HG03469 (cell line): ENCODE results near the gene UQCRC1.

Experiments
- ATAC-seq: cut with Tn5 transposase; IDR thresholded peaks from one replicate; pipeline ENCODE4 v1.9.1; 2021; ENCODE audit warnings: mild to moderate bottlenecking, moderate library complexity, moderate number of reproducible peaks; ENCODE audit not compliant: unreplicated experiment

Gene UQCRC1

GRCh38 chr3:48575366-48575765 is 34.1 kb downstream of the UQCRC1 start:
- ATAC-seq: no peak

GRCh38 chr3:48573973-48574585 is 35.4 kb downstream of the UQCRC1 start:
- ATAC-seq: no peak

GRCh38 chr3:48572517-48572916 is 36.9 kb downstream of the UQCRC1 start:
- ATAC-seq: no peak

GRCh38 chr3:48571938-48572337 is 37.5 kb downstream of the UQCRC1 start:
- no peak for ATAC-seq

- ATAC-seq: no peak
Observed at GRCh38 chr3:48569808-48570450, 39.5 kb downstream of the UQCRC1 start.

GRCh38 chr3:48569400-48569799 is 40.0 kb downstream of the UQCRC1 start:
- ATAC-seq: no peak

GRCh38 chr3:48568476-48568875 is 41.0 kb downstream of the UQCRC1 start:
- ATAC-seq: no peak

GRCh38 chr3:48567500-48567899 is 41.9 kb downstream of the UQCRC1 start:
- no peak for ATAC-seq

GRCh38 chr3:48567090-48567489 is 42.4 kb downstream of the UQCRC1 start:
- no peak for ATAC-seq

- ATAC-seq: no peak
Observed at GRCh38 chr3:48566401-48566760, 43.1 kb downstream of the UQCRC1 start.

GRCh38 chr3:48565591-48566400 is 43.6 kb downstream of the UQCRC1 start:
- ATAC-seq: no peak

GRCh38 chr3:48565186-48565585 is 44.3 kb downstream of the UQCRC1 start:
- ATAC-seq: no peak

GRCh38 chr3:48564667-48565066 is 44.8 kb downstream of the UQCRC1 start:
- ATAC-seq: no peak

- ATAC-seq: no peak
Observed at GRCh38 chr3:48564022-48564421, 45.4 kb downstream of the UQCRC1 start.

GRCh38 chr3:48563382-48563918 is 46.0 kb downstream of the UQCRC1 start, which contains the start of gene UCN2:
TSS of gene UCN2 (minus strand) at chr3:48563781. CDS start at chr3:48563124, 657 bp downstream.
- no peak for ATAC-seq

- ATAC-seq: no peak
Observed at GRCh38 chr3:48562367-48563095, 46.9 kb downstream of the UQCRC1 start.

- ATAC-seq: no peak
Observed at GRCh38 chr3:48561045-48561736, 48.3 kb downstream of the UQCRC1 start.

GRCh38 chr3:48560648-48561018 is 48.8 kb downstream of the UQCRC1 start:
- no peak for ATAC-seq

- no peak for ATAC-seq
Observed at GRCh38 chr3:48558493-48559134, 50.8 kb downstream of the UQCRC1 start.
